SK-N-SH (cell line): Measurements from ENCODE around the gene DDX54. TPM values are rescaled to one million over a fixed set of nuclear protein-coding genes. Genes with fewer than 3 reads are reported as not detected.

Experiments used
- CTCF ChIA-PET: fragments of 300-600, 350-600 bp; formaldehyde crosslinking; extraction: SDS; loops from one replicate; lab custom pipeline; 2021; lab: Yijun Ruan, JAX
- POLR2A ChIA-PET: fragments of 350-600 bp; sonication (Branson Sonifier 250); formaldehyde crosslinking; extraction: SDS; loops from one replicate; lab custom pipeline; 2020; ENCODE audit warnings: antibody characterized with exemption, inconsistent platforms; lab: Yijun Ruan, JAX
- DNase-seq: peaks from one replicate; pipeline ENCODE4 v3.0.0; 2012
- H2AFZ ChIP-seq: fragments of 200-600 bp; sonication (generic); 2 replicates; pipeline ENCODE4 v1.8.1; 2016; ENCODE audit warnings: antibody characterized with exemption, mild to moderate bottlenecking, low read depth
- H3F3A ChIP-seq: fragments of 200-600 bp; sonication (generic); replicated peaks from 2 replicates; pipeline ENCODE3; 2016; ENCODE audit warnings: antibody characterized with exemption, mild to moderate bottlenecking; ENCODE audit not compliant: insufficient read depth
- H3K27ac ChIP-seq, 2 experiments: fragments of 200-500 bp in 1 of 2; fragments of 200-600 bp in 1 of 2; sonication (Bioruptor generic) in 1 of 2; sonication (generic), shearing (Covaris generic) in 1 of 2; 2 replicates each; pipeline versions ENCODE4 v1.5.1 to v1.6.1; 2014 to 2016; ENCODE audit warnings: low read depth in 2 of 2, inconsistent platforms in 1 of 2, low read length in 1 of 2, mild to moderate bottlenecking in 1 of 2, mixed read lengths in 1 of 2
- H3K27me3 ChIP-seq: fragments of 200-600 bp; sonication (generic), shearing (Covaris generic); 2 replicates; pipeline ENCODE4 v1.6.1; 2016; ENCODE audit warnings: mixed run types; ENCODE audit not compliant: insufficient read depth
- H3K36me3 ChIP-seq, 2 experiments: fragments of 200-500 bp in 1 of 2; fragments of 200-600 bp in 1 of 2; sonication (Bioruptor generic) in 1 of 2; sonication (generic) in 1 of 2; replicated peaks in 1 of 2; 2 replicates each; pipeline versions ENCODE3 to v1.5.1; 2014 to 2016; ENCODE audit warnings: low read length in 1 of 2, mild to moderate bottlenecking in 1 of 2; ENCODE audit not compliant: insufficient read depth in 2 of 2, control insufficient read depth in 1 of 2
- H3K4me1 ChIP-seq, 2 experiments: fragments of 200-500 bp in 1 of 2; fragments of 200-600 bp in 1 of 2; sonication (Bioruptor generic) in 1 of 2; sonication (generic), shearing (Covaris generic) in 1 of 2; 2 replicates each; pipeline versions ENCODE4 v1.5.1 to v1.6.1; 2014 to 2016; ENCODE audit warnings: low read depth in 1 of 2, low read length in 1 of 2, mixed run types in 1 of 2; ENCODE audit not compliant: insufficient read depth in 2 of 2, control insufficient read depth in 1 of 2
- H3K4me2 ChIP-seq: fragments of 200-600 bp; sonication (generic), shearing (Covaris generic); 2 replicates; pipeline ENCODE4 v1.6.1; 2017; ENCODE audit warnings: mixed run types
- H3K4me3 ChIP-seq, 2 experiments: fragments of 200-500 bp in 1 of 2; fragments of 200-600 bp in 1 of 2; sonication (Bioruptor generic) in 1 of 2; sonication (generic), shearing (Covaris generic) in 1 of 2; 2 replicates each; pipeline versions ENCODE4 v1.5.1 to v1.8.1; 2014 to 2016; ENCODE audit warnings: low read depth in 2 of 2, inconsistent platforms in 1 of 2, low read length in 1 of 2, mild to moderate bottlenecking in 1 of 2, mixed read lengths in 1 of 2, moderate library complexity in 1 of 2
- H3K79me2 ChIP-seq: fragments of 200-600 bp; sonication (generic); 2 replicates; pipeline ENCODE4 v1.8.1; 2017; ENCODE audit warnings: mild to moderate bottlenecking; ENCODE audit not compliant: insufficient read depth
- H3K9ac ChIP-seq: fragments of 200-600 bp; sonication (generic); 2 replicates; pipeline ENCODE4 v1.6.1; 2017; ENCODE audit warnings: mixed run types
- H3K9me2 ChIP-seq: fragments of 200-600 bp; sonication (generic); 2 replicates; pipeline ENCODE4 v1.6.1; 2017; ENCODE audit warnings: mixed run types
- H3K9me3 ChIP-seq: fragments of 200-600 bp; sonication (generic); 2 replicates; pipeline ENCODE4 v1.6.1; 2017; ENCODE audit warnings: mixed run types, mild to moderate bottlenecking, moderate library complexity
- H4K20me1 ChIP-seq: fragments of 200-600 bp; sonication (generic); 2 replicates; pipeline ENCODE4 v1.6.1; 2017; ENCODE audit warnings: mild to moderate bottlenecking, mixed run types; ENCODE audit not compliant: insufficient read depth
- CTCF ChIP-seq: fragments of 200-600 bp; sonication (generic); IDR thresholded peaks from 2 replicates; pipeline ENCODE4 v1.6.1; 2017; ENCODE audit warnings: antibody characterized with exemption, mild to moderate bottlenecking, moderate library complexity
- ELF1 ChIP-seq: IDR thresholded peaks from 2 replicates; pipeline ENCODE4 v1.4.0; 2012
- FOSL2 ChIP-seq: IDR thresholded peaks from 2 replicates; pipeline ENCODE4 v1.4.0; 2012; ENCODE audit warnings: low read depth, mild to moderate bottlenecking, moderate library complexity, borderline replicate concordance
- FOXJ3 ChIP-seq: sonication (generic); formaldehyde crosslinking; IDR thresholded peaks from 2 replicates; pipeline ENCODE4 v1.5.1; 2020; ENCODE audit warnings: mild to moderate bottlenecking, missing genetic modification reagents
- GATA2 ChIP-seq: sonication (generic); formaldehyde crosslinking; IDR thresholded peaks from 2 replicates; pipeline ENCODE4 v1.5.0; 2020; ENCODE audit warnings: mild to moderate bottlenecking, missing genetic modification reagents
- MEF2A ChIP-seq: IDR thresholded peaks from 2 replicates; pipeline ENCODE4 v1.4.0; 2012; ENCODE audit warnings: low read depth, borderline replicate concordance
- NRF1 ChIP-seq: IDR thresholded peaks from 2 replicates; pipeline ENCODE4 v1.6.1; 2012; ENCODE audit warnings: low read depth, mild to moderate bottlenecking, low read length
- POLR2AphosphoS5 ChIP-seq: IDR thresholded peaks from 2 replicates; pipeline ENCODE4 v1.6.1; 2012; ENCODE audit warnings: low read depth, low read length
- RCOR1 ChIP-seq: fragments of 150-350 bp; IDR thresholded peaks from 2 replicates; pipeline ENCODE4 v1.6.1; 2017; ENCODE audit warnings: antibody characterized with exemption, low read length
- RFX5 ChIP-seq: IDR thresholded peaks from 2 replicates; pipeline ENCODE4 v1.6.1; 2012; ENCODE audit warnings: mild to moderate bottlenecking, improper control_type of control experiment, low read length
- SIN3A ChIP-seq: IDR thresholded peaks from 2 replicates; pipeline ENCODE4 v1.6.1; 2012; ENCODE audit warnings: low read depth, mild to moderate bottlenecking, low read length, moderate library complexity, borderline replicate concordance
- SMC3 ChIP-seq: IDR thresholded peaks from 2 replicates; pipeline ENCODE4 v1.6.1; 2012; ENCODE audit warnings: low read depth, low read length, improper control_type of control experiment
- TCF12 ChIP-seq: IDR thresholded peaks from 2 replicates; pipeline ENCODE4 v1.4.0; 2012
- USF1 ChIP-seq: IDR thresholded peaks from 2 replicates; pipeline ENCODE4 v1.4.0; 2012; ENCODE audit warnings: low read depth, borderline replicate concordance
- WGBS: methylation state at CpG from one replicate; pipeline ENCODE4 v1.1.6; 2017; ENCODE audit warnings: low lambda C conversion rate; 5-methylcytosine and 5-hydroxymethylcytosine counted together
- polyA plus RNA-seq, 3 experiments: library from polyadenylated mRNA; depleted of rRNA; stranded (reverse); fragments of >200 nt; gene quantifications; 2 replicates each; pipeline ENCODE4 v1.2.3, GENCODE V29; 2012
- TF ChIP-seq, protein P1 (sequence below): fragments of 150-350 bp; IDR thresholded peaks from 2 replicates; pipeline ENCODE4 v1.6.1; 2016; ENCODE audit warnings: mild to moderate bottlenecking, low read depth, low read length
- TF ChIP-seq, protein P2 (sequence below): IDR thresholded peaks from 2 replicates; pipeline ENCODE4 v1.4.0; 2012; ENCODE audit warnings: low read depth, borderline replicate concordance
- TF ChIP-seq, protein P3 (sequence below): IDR thresholded peaks from 2 replicates; pipeline ENCODE4; 2012
- TF ChIP-seq, protein P4 (sequence below): IDR thresholded peaks from 2 replicates; pipeline ENCODE4 v1.4.0; 2012; ENCODE audit warnings: low read depth
- TF ChIP-seq, protein P5 (sequence below): fragments of 150-350 bp; IDR thresholded peaks from 2 replicates; pipeline ENCODE4 v1.6.1; 2017; ENCODE audit warnings: antibody characterized with exemption, low read length, low read depth, borderline replicate concordance

The DDX54 gene
- polyA plus RNA-seq, 1 of the 3 experiments (the other 2 are of a cell fraction) = 69.9 TPM

DNA sequence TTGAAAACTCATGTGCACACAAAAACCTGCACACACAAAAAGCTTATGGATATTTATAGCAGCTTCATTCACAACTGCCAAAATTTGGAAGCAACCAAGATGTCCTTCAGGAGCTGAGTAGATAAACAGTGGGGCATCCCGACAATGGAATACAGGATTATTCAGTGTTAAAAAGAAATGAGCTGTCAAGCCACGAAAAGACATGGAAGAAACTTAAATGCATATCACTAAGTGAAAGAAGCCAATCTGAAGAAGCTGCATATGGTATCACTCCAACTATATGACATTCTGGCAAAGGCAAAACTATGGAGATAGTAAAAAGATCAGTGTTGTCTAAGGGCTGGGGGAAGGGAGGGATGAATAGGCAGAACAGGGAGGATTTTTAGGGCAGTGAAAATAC, 30.7 kb upstream of the DDX54 start:
- 90% methylated on average over 2 of the region's 2 CpGs for WGBS
- no peak overlapping the region for H2AFZ ChIP-seq
- DNase-seq = no peak
- no peak overlapping the region for H3K27ac ChIP-seq
- no peaks in the 10 kb centered on the region for H3K36me3 ChIP-seq
- CTCF ChIA-PET = interaction anchor here (0.8 kb wide), 1 partner anchor 41 kb away, joined by 3 read pairs; no protein-coding TSS in a partner anchor
- TF ChIP-seq ELF1 (no peak), SIN3A (no peak), NRF1 (no peak), FOXJ3 (CRISPR knock-in tag) (no peak), USF1 (no peak), RCOR1 (no peak), TCF12 (no peak)
- TF ChIP-seq, protein P1, sequence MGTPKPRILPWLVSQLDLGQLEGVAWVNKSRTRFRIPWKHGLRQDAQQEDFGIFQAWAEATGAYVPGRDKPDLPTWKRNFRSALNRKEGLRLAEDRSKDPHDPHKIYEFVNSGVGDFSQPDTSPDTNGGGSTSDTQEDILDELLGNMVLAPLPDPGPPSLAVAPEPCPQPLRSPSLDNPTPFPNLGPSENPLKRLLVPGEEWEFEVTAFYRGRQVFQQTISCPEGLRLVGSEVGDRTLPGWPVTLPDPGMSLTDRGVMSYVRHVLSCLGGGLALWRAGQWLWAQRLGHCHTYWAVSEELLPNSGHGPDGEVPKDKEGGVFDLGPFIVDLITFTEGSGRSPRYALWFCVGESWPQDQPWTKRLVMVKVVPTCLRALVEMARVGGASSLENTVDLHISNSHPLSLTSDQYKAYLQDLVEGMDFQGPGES = no peak
- TF ChIP-seq, protein P2, sequence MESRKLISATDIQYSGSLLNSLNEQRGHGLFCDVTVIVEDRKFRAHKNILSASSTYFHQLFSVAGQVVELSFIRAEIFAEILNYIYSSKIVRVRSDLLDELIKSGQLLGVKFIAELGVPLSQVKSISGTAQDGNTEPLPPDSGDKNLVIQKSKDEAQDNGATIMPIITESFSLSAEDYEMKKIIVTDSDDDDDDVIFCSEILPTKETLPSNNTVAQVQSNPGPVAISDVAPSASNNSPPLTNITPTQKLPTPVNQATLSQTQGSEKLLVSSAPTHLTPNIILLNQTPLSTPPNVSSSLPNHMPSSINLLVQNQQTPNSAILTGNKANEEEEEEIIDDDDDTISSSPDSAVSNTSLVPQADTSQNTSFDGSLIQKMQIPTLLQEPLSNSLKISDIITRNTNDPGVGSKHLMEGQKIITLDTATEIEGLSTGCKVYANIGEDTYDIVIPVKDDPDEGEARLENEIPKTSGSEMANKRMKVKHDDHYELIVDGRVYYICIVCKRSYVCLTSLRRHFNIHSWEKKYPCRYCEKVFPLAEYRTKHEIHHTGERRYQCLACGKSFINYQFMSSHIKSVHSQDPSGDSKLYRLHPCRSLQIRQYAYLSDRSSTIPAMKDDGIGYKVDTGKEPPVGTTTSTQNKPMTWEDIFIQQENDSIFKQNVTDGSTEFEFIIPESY = no peak
- no peaks in the 10 kb centered on the region for H4K20me1 ChIP-seq
- H3K79me2 ChIP-seq = 0 out of 2 replicates have a peak, but pooled peaks cover 4% of the 10 kb centered on the region
- no peaks in the 10 kb centered on the region for H3K9me2 ChIP-seq
- H3K4me2 ChIP-seq = no peak overlapping the region
- no peaks in the 10 kb centered on the region for H3K27me3 ChIP-seq
- H3K9ac ChIP-seq = no peak overlapping the region
- H3K4me3 ChIP-seq = no peak overlapping the region
- peaks cover 9% of the 10 kb centered on the region for H3F3A ChIP-seq
- H3K4me1 ChIP-seq = peaks cover 4 to 7% of the 10 kb centered on the region in 2 experiments; a peak in 2 of 4 replicates
- H3K9me3 ChIP-seq = no peaks in the 10 kb centered on the region
- POLR2A ChIA-PET = interaction anchor here (0.9 kb wide), 1 partner anchor 30 kb away, joined by 3 read pairs; no protein-coding TSS in a partner anchor

DNA sequence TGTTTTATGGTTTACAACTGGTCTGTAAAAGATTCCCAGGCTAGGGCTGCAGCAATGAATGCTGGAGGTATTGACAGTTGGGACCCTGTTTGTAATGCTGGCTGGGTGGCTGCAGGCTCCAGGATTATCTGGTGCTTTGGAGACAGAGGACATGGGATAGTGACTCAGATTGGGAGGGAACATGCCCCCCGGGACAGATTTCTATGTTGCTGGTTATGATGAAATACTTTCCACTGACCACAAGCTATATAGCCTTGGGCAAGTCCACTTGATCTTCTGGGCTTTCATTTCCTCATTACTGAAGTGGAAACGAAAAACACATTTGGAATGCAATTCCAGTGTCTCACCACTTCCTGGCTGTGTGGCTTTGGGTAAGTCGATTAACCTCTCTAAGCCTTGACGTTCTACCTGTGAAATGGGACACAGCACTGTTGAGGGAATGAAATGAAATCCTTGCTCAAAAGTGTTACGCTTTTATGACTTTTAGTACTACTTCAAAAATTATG, 29.7 kb upstream of the DDX54 start:
- Histone ChIP-seq H3F3A (peaks cover 9% of the 10 kb centered on the region), H3K36me3 (no peaks in the 10 kb centered on the region), H3K9me3 (no peaks in the 10 kb centered on the region), H4K20me1 (no peaks in the 10 kb centered on the region), H3K9me2 (no peaks in the 10 kb centered on the region), H3K4me3 (no peak overlapping the region), H3K4me1 (peaks cover 4% of the 10 kb centered on the region in 2 experiments; a peak in 2 of 4 replicates), H3K27ac (peak overlapping the region; percentile 17 to 79; a peak in 3 of 4 replicates), H2AFZ (peak overlapping the region; percentile 33; the same call in 1 of the 2 replicates), H3K27me3 (no peaks in the 10 kb centered on the region), H3K4me2 (peak overlapping the region; percentile 13; the same call in 1 of the 2 replicates), H3K79me2 (0 out of 2 replicates have a peak, but pooled peaks cover under 1% of the 10 kb centered on the region), H3K9ac (peak overlapping the region; percentile 17; the same call in 1 of the 2 replicates)
- 24% methylated on average over 5 of the region's 5 CpGs for WGBS
- ChIA-PET CTCF (no interaction called here), POLR2A (no interaction called here)
- DNase-seq = peak; percentile 45
- TF ChIP-seq CTCF (no peak), FOSL2 (peak; percentile 55; the same call in 1 of the 2 replicates), POLR2AphosphoS5 (no peak), SMC3 (no peak), GATA2 (CRISPR knock-in tag) (no peak), SIN3A (no peak), TCF12 (peak; percentile 64), RFX5 (no peak), MEF2A (no peak)
- TF ChIP-seq, protein P3, sequence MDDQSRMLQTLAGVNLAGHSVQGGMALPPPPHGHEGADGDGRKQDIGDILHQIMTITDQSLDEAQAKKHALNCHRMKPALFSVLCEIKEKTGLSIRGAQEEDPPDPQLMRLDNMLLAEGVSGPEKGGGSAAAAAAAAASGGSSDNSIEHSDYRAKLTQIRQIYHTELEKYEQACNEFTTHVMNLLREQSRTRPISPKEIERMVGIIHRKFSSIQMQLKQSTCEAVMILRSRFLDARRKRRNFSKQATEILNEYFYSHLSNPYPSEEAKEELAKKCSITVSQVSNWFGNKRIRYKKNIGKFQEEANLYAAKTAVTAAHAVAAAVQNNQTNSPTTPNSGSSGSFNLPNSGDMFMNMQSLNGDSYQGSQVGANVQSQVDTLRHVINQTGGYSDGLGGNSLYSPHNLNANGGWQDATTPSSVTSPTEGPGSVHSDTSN = no peak; the same call in 1 of the 2 replicates
- TF ChIP-seq, protein P4, sequence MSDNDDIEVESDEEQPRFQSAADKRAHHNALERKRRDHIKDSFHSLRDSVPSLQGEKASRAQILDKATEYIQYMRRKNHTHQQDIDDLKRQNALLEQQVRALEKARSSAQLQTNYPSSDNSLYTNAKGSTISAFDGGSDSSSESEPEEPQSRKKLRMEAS = 0 out of 2 replicates have a peak, but pooled peaks have one; percentile 27
- TF ChIP-seq, protein P5, sequence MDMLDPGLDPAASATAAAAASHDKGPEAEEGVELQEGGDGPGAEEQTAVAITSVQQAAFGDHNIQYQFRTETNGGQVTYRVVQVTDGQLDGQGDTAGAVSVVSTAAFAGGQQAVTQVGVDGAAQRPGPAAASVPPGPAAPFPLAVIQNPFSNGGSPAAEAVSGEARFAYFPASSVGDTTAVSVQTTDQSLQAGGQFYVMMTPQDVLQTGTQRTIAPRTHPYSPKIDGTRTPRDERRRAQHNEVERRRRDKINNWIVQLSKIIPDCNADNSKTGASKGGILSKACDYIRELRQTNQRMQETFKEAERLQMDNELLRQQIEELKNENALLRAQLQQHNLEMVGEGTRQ = no peak
